NCI-H748 (cell line): ENCODE results near the gene ICAM1.

Source experiments
- DNase-seq: peaks from one replicate; lab custom pipeline; 2025; ENCODE audit not compliant: unreplicated experiment; lab: John Stamatoyannopoulos, UW

Gene ICAM1

GRCh38 chr19:10321417-10321797 lies 50.5 kb downstream of the ICAM1 start:
- DNase-seq = no peak

- DNase-seq = no peak
These were observed 51.2 kb downstream of the ICAM1 start for GRCh38 chr19:10321874-10322835.

- no peak for DNase-seq
These were observed 54.8 kb downstream of the ICAM1 start for GRCh38 chr19:10325732-10326131.

GRCh38 chr19:10327793-10328192 lies 56.9 kb downstream of the ICAM1 start:
- no peak for DNase-seq

- no peak for DNase-seq
These were observed 57.9 kb downstream of the ICAM1 start for GRCh38 chr19:10328558-10329429.

- no peak for DNase-seq
These were observed 58.6 kb downstream of the ICAM1 start for GRCh38 chr19:10329555-10329954.

GRCh38 chr19:10332158-10332964 lies 61.4 kb downstream of the ICAM1 start:
- peak; percentile 26 for DNase-seq

GRCh38 chr19:10332965-10333757 lies 62.2 kb downstream of the ICAM1 start, which contains the start of gene RAVER1:
TSS of gene RAVER1 (minus strand) at chr19:10333529. CDS start at chr19:10333507, 22 bp downstream.
- peak; percentile 93 for DNase-seq

- peak; percentile 61 for DNase-seq
These were observed 63.1 kb downstream of the ICAM1 start for GRCh38 chr19:10333758-10334587.

- DNase-seq = peak; percentile 68
These were observed 63.9 kb downstream of the ICAM1 start for GRCh38 chr19:10334588-10335351.

- no peak for DNase-seq
These were observed 64.5 kb downstream of the ICAM1 start for GRCh38 chr19:10335352-10335985.
